WTC11 (cell line): ENCODE measurements around the gene LAIR2.

Experiments used
- CBFB ChIP-seq: sonication (generic); formaldehyde crosslinking; IDR thresholded peaks from 2 replicates; pipeline ENCODE4 v1.8.1; 2022; ENCODE audit warnings: mild to moderate bottlenecking, low read depth, missing genetic modification reagents
- IRF1 ChIP-seq: sonication (generic); formaldehyde crosslinking; IDR thresholded peaks from 2 replicates; pipeline ENCODE4 v1.8.0; 2023; ENCODE audit warnings: missing genetic modification reagents
- USF1 ChIP-seq: sonication (generic); formaldehyde crosslinking; IDR thresholded peaks from 2 replicates; pipeline ENCODE4 v1.8.0; 2022; ENCODE audit warnings: mild to moderate bottlenecking, missing genetic modification reagents
- USF2 ChIP-seq: sonication (generic); formaldehyde crosslinking; IDR thresholded peaks from 2 replicates; pipeline ENCODE4 v1.8.1; 2023; ENCODE audit warnings: mild to moderate bottlenecking, missing genetic modification reagents, moderate library complexity
- ZNF512 ChIP-seq: sonication (generic); formaldehyde crosslinking; IDR thresholded peaks from 2 replicates; pipeline ENCODE4 v1.8.1; 2022; ENCODE audit warnings: missing genetic modification reagents, borderline replicate concordance
- TF ChIP-seq, protein P1 (sequence below): sonication (generic); formaldehyde crosslinking; IDR thresholded peaks from 2 replicates; pipeline ENCODE4 v1.8.0; 2022; ENCODE audit warnings: missing genetic modification reagents
- TF ChIP-seq, protein P2 (sequence below): fragments of 200-600 bp; IDR thresholded peaks from 2 replicates; pipeline ENCODE4 v1.8.0; 2022; ENCODE audit warnings: antibody characterized with exemption

DNA sequence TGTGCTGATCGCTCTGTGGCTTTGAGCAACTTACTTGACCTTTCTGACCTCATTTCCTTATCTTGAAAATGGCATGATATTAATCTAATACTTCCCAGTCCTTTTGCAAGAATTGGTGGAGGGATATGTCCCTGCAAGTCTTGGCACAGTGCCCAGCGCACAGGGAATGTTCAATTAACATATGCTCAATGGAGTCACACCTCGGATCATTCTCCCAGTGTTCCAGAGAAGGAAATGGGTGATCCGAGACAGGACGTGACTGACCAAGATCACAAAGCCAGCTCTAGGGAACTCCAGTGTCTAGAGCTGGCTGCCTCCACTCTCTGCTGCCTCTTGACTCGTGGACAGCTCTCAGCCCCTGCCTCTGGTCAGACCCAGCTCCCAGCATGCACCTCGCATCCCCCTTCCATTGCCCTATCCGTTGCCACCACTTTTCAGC is 33.1 kb upstream of the LAIR2 start:
- TF ChIP-seq USF2 (CRISPR knock-in tag) (no peak), IRF1 (CRISPR knock-in tag) (no peak), USF1 (CRISPR knock-in tag) (no peak), ZNF512 (no peak), CBFB (CRISPR knock-in tag) (no peak)
- TF ChIP-seq, protein P1, sequence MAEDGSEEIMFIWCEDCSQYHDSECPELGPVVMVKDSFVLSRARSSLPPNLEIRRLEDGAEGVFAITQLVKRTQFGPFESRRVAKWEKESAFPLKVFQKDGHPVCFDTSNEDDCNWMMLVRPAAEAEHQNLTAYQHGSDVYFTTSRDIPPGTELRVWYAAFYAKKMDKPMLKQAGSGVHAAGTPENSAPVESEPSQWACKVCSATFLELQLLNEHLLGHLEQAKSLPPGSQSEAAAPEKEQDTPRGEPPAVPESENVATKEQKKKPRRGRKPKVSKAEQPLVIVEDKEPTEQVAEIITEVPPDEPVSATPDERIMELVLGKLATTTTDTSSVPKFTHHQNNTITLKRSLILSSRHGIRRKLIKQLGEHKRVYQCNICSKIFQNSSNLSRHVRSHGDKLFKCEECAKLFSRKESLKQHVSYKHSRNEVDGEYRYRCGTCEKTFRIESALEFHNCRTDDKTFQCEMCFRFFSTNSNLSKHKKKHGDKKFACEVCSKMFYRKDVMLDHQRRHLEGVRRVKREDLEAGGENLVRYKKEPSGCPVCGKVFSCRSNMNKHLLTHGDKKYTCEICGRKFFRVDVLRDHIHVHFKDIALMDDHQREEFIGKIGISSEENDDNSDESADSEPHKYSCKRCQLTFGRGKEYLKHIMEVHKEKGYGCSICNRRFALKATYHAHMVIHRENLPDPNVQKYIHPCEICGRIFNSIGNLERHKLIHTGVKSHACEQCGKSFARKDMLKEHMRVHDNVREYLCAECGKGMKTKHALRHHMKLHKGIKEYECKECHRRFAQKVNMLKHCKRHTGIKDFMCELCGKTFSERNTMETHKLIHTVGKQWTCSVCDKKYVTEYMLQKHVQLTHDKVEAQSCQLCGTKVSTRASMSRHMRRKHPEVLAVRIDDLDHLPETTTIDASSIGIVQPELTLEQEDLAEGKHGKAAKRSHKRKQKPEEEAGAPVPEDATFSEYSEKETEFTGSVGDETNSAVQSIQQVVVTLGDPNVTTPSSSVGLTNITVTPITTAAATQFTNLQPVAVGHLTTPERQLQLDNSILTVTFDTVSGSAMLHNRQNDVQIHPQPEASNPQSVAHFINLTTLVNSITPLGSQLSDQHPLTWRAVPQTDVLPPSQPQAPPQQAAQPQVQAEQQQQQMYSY (CRISPR knock-in tag) = no peak
- TF ChIP-seq, protein P2, sequence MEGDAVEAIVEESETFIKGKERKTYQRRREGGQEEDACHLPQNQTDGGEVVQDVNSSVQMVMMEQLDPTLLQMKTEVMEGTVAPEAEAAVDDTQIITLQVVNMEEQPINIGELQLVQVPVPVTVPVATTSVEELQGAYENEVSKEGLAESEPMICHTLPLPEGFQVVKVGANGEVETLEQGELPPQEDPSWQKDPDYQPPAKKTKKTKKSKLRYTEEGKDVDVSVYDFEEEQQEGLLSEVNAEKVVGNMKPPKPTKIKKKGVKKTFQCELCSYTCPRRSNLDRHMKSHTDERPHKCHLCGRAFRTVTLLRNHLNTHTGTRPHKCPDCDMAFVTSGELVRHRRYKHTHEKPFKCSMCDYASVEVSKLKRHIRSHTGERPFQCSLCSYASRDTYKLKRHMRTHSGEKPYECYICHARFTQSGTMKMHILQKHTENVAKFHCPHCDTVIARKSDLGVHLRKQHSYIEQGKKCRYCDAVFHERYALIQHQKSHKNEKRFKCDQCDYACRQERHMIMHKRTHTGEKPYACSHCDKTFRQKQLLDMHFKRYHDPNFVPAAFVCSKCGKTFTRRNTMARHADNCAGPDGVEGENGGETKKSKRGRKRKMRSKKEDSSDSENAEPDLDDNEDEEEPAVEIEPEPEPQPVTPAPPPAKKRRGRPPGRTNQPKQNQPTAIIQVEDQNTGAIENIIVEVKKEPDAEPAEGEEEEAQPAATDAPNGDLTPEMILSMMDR = no peak
